ENCODE results near the gene MFN1.

MFN1 gene

GRCh38 chr3:179432451-179432850 is 84.9 kb downstream of the MFN1 start:
- DNase-seq: no peak

DNA sequence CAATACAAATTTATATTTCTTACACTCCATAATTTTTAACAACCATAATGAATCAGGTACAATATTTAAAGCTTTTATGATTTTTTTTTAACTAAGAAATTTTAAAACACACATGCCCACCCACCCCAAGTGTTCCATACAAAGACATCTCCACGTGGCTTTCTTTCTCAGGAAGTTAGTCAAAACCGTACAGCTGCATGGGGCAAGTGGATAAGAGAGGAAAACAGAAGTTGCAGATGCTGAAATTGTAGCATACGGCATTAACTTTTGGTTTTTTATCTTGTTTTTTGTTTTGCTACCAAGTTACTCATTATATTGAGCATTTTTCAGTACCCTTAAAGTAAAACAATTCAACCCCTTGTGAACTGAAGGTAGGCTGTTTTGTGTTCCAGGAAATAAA is 89.0 kb downstream of the MFN1 start:
- no peak for DNase-seq

- DNase-seq: no peak
Observed at GRCh38 chr3:179438841-179439240, 91.3 kb downstream of the MFN1 start.
